HG03460 (cell line): ENCODE measurements around the gene PYCARD.
"Not testable (repeated sequence)": the region's sequence is repeated elsewhere in the genome, so short reads cannot be mapped to it uniquely, and the experiment has no call there.

Experiments
- ATAC-seq: cut with Tn5 transposase; IDR thresholded peaks from one replicate; pipeline ENCODE4 v1.9.1; 2021; ENCODE audit not compliant: unreplicated experiment

Gene PYCARD

DNA sequence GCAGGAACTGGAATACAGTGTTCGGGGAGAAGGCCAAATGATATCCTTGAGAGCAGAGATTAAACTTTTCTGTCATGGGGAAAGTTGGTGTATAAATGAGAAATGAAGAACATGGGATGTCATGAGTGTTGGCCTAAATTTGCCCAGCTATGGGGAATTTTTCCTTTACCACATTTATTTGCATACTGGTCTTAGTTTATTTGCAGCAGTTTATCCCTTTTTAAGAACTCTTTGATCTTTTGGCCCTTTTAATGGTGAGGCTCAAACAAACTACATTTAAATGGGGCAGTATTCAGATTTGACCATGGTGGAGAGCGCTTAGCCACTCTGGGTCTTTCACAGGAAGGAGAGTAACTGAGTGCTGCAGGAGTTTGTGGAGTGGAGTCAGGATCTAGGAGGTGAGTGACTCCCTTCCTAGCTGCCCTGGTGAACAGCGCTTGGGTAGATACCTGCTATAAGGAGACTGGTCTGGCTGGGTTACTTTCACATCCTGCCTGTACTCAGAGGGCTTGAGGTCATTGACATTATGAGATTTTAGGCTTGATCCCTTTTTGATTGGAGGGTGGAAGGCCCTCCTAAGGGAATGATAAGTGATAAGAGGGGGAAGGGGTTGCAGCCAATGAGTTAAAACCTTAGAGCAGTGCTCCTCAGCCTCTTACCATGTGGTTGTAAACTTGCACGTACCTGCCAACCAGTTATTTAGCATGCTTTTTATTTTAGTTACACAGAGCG, 10.7 kb downstream of the PYCARD start:
- ATAC-seq, result no peak

DNA sequence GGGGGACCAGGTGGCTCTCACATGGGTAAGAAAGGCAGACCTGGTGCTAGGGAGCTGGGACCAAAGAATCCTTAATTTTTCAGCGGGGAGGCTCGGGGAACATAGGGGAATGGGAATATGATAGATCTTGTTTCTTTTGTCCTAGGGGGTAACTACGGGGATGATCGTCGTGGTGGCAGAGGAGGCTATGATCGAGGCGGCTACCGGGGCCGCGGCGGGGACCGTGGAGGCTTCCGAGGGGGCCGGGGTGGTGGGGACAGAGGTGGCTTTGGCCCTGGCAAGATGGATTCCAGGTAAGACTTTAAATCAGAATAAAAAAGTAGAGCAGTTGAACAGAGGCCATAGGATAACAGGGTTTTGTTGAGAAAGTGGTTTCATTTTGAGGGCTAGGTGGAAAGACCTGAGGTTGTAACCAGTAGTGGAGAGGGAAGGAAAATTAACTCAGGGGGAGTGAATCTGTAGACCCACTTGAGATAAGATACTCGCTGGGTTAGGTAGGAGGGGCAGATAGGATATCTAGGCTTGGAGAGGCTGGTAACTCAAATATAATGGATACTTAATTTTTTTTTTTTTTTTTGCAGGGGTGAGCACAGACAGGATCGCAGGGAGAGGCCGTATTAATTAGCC, 11.6 kb downstream of the PYCARD start:
- ATAC-seq, result no peak

DNA sequence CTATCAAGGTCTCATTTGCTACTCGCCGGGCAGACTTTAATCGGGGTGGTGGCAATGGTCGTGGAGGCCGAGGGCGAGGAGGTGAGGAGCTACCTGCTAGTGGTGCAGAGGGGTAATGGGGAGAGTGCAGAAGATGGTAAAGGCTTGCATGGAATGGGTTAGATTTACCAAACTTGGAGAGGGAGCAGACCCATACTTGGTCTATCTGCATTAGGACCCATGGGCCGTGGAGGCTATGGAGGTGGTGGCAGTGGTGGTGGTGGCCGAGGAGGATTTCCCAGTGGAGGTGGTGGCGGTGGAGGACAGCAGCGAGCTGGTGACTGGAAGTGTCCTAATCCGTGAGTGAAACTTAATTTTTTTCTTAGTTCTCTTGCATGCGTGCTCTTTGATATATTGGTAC, 12.5 kb downstream of the PYCARD start:
- ATAC-seq, result no peak

DNA sequence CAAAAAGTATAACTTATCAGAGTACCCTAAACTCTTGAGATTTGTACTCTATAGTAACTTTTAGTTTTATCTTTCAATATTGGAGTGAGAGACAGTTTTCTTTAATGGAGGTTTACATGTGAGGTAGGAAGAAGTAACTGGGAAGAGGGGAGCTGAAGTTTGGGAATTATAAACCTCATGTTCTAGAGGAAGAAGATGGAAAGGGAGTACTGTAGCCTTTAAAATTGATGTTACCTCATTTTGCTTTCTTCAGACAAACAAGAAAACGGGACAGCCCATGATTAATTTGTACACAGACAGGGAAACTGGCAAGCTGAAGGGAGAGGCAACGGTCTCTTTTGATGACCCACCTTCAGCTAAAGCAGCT, 13.2 kb downstream of the PYCARD start:
- no peak for ATAC-seq

DNA sequence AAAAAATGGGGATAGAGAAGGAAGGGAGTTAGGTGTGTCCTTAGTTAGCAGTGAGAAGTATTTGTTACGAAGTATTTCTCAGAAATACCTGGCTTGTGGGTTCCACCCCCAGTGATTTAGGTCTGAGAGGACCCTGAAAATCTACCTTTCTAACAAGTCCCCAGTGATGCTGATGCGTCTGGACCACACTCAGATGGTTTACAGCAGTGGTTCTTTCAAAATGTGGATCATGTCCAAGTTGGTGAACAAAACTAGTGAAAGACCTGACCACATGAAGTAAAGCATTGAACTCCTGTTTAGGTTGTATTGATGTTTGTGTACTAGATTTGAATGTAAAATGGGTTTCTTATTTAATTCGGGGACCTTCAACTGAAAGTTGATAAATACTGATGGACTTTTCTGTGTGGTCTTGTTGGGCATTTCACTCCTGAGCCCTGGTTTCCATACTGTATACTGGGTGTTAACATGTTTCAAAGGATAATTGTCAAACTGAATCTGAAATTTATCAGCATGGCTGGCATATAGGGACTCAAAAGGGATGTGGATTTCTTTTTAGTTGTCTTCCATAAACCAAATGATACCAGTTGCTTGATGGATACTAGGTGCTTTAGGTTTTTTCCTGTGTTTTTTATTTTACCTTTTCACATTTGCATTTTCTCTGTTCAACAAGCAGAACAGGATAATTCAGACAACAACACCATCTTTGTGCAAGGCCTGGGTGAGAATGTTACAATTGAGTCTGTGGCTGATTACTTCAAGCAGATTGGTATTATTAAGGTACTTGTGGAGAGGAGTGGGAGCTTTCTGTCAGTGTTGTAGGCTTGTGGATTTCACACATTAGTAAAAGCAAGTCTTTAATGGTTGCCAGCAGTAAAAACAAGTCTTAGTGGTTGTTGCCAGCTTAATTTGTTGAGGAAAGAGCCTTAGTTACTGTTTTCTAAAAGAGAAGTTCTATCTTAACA, 13.8 kb downstream of the PYCARD start:
- no peak for ATAC-seq

DNA sequence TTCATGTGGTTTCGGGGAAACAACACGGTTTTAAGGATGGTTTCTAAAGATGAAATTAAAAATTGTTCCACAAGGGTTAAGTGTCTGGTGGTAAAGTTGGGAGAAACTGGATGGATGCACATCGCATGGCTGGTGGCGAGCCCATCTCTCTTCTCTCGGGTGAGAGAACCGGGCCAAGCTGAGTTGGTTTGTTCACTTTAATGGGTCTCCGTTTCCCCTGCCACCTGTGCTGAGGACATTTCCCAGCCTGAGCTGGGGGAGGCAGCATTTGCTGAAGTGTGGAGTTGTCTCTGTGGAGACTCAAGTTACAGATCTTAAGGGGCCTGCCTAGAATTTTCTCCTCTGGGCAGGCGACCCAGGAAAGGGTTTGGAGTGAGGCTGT, 14.8 kb downstream of the PYCARD start:
- ATAC-seq, result no peak

DNA sequence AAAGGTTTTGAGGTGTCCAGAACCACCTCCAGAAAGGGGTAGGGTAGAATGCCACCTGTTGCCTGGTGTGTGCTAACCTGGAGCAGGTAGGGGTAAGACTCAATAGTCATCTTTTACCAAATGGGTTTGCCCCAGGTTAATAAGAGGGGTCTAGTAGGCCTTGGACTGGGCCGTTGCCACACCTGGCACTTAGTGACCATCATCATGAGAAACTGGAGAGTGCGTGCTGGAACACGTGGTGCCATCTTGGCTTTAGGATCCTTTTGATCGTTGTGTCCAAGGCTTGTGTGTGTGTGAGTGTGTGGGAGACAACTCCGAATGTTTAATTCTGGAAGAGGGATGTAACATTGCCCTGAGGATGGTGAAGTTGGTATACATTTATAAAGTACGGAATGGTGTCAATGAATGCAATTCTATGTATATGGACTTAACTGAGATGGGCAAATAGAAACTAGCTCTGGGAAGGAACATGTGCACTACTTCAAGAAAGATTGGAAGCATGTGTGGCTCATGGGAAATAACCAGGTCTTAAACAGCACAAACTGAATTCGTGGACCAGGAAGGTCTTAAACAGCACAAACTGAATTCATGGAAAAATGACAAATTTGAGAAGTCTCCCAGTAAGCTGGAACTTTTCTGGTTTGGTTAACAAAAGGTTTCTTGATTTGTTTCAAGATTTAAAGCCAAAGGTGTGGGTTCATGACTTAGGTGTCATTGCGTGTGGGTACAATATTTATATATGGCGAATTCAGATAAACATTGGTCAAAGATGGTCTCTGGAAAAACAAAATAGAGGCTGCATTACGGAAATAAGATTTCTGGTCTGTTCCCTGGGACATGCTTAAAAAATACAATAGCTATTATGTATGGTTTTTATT, 15.4 kb downstream of the PYCARD start:
- ATAC-seq, result no peak

DNA sequence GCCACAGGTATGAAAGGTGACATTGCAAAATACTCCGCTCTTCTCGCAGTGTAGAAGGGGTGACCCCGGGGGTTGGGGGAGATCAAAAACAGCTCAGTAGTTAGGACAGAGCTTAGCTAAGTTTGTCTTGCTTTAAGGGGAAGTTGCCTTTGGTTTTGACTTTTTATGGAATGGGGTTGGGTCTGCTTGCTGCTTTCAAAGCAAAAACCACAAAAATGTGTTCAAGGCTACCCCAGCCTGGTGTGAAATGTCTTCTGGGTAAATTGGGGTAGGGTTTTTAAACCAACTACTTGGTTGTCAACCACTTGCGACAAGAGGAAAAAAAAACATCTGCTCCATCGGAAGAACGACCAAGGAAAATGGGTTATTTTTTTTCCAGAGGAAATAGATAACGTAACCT, 16.4 kb downstream of the PYCARD start:
- ATAC-seq, result no peak

DNA sequence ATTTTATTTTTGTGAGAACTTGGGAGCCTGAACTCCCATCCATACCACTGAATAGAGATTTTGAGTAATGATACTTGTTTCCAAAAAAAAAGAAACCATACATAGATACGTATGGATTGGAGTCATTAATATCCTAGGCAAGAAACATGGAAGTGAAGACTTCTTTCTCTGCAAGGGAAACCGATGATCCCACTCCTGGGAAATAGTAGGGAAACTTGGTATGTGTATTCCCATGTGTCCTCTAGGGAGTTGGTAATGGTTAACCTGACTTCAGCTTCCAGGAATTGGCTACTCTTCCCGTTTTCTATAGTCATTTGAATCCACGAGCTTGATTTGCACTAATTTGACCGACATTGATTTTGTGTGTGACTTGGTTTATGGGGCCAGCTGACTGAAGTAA, 17.2 kb downstream of the PYCARD start:
- ATAC-seq, result no peak

DNA sequence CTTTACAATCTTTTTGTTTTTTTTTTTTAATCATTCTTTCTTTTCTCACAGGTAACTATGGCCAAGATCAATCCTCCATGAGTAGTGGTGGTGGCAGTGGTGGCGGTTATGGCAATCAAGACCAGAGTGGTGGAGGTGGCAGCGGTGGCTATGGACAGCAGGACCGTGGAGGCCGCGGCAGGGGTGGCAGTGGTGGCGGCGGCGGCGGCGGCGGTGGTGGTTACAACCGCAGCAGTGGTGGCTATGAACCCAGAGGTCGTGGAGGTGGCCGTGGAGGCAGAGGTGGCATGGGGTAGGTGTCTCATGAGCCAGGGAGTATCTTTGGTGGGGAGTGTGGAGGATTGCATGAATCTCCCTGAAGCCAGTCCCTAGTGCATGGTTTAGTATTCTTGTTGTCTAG, 17.7 kb downstream of the PYCARD start:
- ATAC-seq, result no peak

DNA sequence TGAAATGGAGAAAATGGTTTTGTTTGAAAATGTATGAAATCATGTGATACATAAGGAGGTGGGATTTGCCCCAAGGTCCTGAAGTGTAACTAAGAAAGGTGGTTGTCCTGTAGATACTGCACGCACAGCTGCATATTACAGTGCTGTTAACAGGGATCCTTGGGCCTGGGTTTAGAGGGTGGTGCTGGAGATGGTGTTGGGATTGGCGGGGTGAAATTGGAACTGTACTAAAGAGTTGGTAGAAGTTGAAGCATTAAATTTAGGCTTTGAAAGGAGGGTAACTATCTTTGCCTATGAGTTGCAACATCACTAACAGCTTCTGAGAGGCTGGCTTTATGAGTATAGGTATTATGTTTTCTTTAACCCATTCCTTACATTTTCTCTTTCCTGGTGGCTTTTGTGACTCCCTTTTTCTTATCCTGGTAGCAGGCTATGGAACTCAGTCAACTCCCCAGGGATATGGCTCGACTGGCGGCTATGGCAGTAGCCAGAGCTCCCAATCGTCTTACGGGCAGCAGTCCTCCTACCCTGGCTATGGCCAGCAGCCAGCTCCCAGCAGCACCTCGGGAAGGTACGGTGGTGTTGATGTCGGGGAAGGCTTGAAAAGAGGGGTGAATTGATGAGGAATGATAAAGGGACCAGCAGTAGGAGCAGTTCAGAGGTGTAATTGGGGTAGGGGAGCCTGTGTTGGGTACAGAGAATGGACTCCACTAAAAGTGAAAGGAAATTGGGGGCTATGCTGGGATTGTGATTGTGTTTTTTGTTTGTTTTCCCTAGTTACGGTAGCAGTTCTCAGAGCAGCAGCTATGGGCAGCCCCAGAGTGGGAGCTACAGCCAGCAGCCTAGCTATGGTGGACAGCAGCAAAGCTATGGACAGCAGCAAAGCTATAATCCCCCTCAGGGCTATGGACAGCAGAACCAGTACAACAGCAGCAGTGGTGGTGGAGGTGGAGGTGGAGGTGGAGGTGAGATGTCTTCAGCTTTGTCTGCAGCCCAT, 18.8 kb downstream of the PYCARD start:
- no peak for ATAC-seq

DNA sequence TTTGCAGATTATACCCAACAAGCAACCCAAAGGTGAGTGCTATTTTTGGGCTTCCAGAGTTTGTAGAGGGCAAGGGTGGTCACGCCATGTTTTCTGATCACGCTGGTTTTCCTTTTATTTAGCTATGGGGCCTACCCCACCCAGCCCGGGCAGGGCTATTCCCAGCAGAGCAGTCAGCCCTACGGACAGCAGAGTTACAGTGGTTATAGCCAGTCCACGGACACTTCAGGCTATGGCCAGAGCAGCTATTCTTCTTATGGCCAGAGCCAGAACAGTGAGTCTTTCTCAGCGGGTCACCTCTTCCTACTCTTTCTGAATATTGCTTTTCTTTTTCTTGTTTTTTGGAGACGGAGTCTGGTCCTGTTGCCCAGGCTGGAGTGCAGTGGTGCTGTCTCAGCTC, 20.2 kb downstream of the PYCARD start:
- no peak for ATAC-seq

DNA sequence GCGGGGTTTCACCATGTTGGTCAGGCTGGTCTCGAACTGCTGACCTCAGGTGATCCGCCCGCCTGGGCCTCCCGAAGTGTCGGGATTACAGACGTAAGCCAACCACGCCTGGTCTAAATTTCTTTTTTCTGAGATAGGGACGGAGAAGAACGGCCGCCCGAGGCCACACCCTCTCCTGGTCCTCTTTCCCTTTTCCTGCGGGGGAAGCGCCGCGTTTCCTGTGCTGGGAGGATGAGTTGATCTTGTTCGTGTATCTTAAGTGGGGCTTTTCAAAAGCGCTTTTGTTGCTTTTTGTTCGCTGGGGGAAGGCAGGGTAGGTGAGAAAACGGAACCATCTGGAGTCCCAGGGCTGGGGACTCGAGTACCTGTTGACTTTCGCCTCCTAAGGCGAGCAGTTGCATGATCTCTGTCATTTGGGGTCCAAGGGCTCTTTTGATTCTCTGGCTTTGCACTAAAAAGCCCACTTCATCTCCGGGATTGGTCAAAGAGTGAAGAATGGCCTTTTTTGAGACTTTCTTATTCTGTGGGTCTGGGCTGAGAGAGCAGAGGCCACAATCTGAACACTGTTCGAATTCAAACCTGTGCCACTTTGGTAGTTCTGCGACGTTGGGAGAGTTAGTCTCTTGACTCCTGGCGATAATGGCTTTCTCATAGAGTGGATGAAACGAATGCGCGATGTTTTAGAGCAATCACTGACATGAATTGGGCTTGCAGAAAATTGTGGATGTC, 21.3 kb downstream of the PYCARD start:
- ATAC-seq, result no peak

DNA sequence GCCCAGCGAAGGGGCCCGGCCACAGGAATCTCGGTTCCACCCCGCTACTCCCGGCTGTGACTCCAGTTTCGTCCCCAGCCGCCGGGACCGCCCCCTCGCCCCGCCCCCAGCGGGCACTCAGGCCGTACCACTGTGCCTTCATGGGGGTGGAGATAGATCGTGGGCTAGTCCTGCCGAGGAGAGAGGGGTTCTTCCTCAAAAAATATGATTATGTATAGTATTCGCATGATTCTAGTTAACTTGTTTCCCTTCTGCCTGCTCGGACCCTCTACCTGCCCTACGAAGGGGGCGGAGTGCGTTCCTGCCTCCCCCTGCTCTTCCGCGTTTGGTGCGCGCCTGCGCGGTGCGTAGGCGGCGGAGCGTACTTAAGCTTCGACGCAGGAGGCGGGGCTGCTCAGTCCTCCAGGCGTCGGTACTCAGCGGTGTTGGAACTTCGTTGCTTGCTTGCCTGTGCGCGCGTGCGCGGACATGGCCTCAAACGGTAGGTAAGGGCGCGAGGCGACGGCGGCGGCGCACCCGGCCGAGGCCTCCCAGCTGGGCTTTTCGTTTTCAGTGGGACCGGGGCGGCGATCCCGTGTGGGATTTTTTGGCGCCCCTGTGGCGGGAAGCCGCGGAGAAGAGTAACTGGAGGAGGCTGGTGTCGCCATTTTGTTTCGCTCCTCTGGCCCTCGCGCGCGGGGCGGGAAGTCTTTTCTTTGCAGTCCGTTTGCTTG, 22.7 kb downstream of the PYCARD start, which contains the start of gene FUS:
TSS of gene FUS (plus strand) at position 393 of the 713 bp plus-strand sequence. CDS start at position 469, 76 bp downstream.
- peak; percentile 48 for ATAC-seq

DNA sequence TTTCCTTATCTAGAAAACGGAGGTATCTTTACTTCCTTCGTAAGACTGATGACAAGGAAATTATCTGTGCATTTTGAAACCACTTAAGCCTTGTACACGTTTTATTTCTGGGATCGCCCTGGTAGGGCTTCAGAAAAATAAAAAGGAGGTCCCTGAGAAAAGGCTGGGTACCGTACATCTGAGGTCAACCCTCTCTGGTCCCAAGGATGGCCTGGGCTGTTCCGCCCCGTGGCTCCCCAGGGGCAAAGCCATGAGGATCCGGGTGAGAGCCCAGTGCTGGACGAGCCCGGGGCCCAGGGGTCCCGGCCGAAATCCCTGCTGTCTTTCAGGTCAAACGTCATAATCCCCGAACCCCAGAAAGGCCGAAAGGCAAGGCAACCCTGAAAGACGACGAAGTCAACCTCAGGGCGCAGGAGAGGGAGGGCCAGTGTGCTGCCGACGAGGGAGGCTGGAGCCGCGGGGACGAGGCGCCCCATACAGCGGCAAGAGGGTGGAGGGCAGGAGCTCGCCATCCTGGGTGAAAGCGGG, 23.3 kb downstream of the PYCARD start:
- peak; percentile 1 for ATAC-seq

DNA sequence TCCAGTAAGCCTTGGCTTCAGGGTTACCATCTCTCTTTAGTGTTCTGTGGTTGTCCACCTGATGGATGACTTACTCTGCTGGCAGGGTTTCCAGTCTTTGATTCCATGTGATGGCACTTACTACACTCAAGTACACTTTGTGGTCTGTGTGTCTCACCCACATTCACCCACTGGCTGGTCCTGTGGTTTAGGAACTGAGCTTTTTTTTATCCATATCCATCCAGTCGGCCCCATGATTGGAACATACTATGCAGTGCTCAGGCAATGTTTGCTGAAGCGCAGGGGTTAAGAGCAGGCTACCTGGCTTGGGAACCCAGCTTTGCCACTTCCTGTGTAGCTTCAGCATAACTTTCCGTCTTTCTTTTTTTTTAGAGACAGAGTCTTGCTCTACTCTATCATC, 25.4 kb downstream of the PYCARD start:
- no peak for ATAC-seq

DNA sequence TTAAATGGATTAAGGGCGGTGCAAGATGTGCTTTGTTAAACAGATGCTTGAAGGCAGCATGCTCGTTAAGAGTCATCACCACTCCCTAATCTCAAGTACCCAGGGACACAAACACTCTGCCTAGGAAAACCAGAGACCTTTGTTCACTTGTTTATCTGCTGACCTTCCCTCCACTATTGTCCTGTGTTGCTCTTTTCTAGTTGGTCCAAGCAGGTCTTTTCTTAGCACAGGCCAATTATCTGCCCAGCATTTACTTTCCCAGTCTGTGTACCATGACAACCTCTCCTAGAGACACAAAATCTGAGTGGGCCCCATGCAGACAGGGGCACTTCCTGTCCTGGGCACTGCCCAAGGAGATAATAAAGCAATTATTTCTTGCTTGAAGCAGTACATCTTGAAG, 32.5 kb downstream of the PYCARD start:
- not testable (repeated sequence) for ATAC-seq

DNA sequence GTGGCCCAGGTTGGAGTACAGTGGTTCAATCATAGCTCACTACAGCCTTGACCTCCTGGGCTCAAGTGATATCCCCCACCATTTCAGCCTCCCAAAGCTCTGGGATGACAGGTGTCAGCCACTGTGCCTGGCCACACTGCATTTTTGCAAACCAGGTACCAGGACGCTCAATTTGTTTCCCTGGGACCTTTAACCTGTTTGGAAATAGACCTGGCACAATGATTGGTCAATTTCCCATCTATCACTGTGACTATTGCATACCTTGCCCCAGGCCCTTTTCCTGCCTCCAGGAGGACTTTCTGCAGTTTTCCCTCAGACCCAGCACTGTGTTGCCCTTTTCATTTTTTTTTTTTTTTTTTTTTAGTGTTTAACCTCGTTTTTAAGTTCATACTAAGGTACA, 33.7 kb downstream of the PYCARD start:
- ATAC-seq, result no peak
